Measurements from ENCODE around the gene NCK2. TPM values are rescaled to one million over a fixed set of nuclear protein-coding genes. Genes with fewer than 3 reads are reported as not detected.

NCK2 gene
- total RNA-seq, 1 experiment from 2014 or later = 49.2 TPM

DNA sequence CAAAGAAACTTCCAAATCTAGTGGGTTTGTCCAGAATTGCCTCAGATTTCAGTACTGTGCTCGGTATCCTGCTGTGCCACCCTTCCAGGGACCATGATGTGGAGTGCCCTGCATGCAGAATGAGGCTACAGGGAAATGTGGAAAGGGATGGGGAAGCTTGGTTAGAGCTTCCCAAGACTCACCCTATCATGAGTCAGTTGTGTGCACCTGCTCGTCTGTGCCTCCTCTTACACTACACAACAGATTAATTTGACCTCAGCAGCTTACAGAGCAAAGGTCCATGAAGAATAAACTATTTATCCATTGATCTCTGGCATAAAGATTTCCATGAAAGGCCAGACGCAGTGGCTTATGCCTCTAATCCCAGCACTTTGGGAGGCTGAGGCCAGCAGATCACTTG is 21.3 kb upstream of the NCK2 start:
- Histone ChIP-seq H4K91ac (ENCODE audit: insufficient read length, low read depth, low read length) (no peak overlapping the region), H3K9ac (ENCODE audit: extremely low read depth, insufficient read length, low read length) (no peak overlapping the region), H2AK5ac (ENCODE audit: insufficient read length, low read length) (no peak overlapping the region), H3K79me1 (ENCODE audit: insufficient read depth, low read depth, low read length, poor library complexity, severe bottlenecking) (no peaks in the 10 kb centered on the region), H3K14ac (ENCODE audit: insufficient read depth, low read length) (no peak overlapping the region), H2AFZ (ENCODE audit: low read length) (no peak overlapping the region), H3K4ac (ENCODE audit: low read depth, low read length) (no peak overlapping the region), H3K27ac (ENCODE audit: insufficient read length, low read depth, low read length) (no peak overlapping the region), H3K18ac (ENCODE audit: insufficient read length, low read depth, low read length) (no peak overlapping the region), H2BK120ac (ENCODE audit: low read depth, low read length, poor library complexity, severe bottlenecking) (no peak overlapping the region), H4K8ac (replicated peaks; ENCODE audit: insufficient read length, low read depth, low read length) (no peak overlapping the region), H4K20me1 (ENCODE audit: control insufficient read depth, insufficient read depth, insufficient read length) (no peaks in the 10 kb centered on the region), H3K79me2 (ENCODE audit: insufficient read depth, low read length) (no peaks in the 10 kb centered on the region), H3K56ac (ENCODE audit: insufficient read length, low read depth, low read length) (no peak overlapping the region), H3K23me2 (ENCODE audit: insufficient read length, low read depth, low read length, poor library complexity, severe bottlenecking) (no peaks in the 10 kb centered on the region), H3K23ac (ENCODE audit: insufficient read length, low read depth, low read length) (no peak overlapping the region), H2BK15ac (ENCODE audit: low read depth, low read length) (no peak overlapping the region), H3K4me2 (ENCODE audit: insufficient read depth, insufficient read length, low read length) (no peak overlapping the region), H3K9me3 (ENCODE audit: control insufficient read depth, low read depth, low read length) (no peaks in the 10 kb centered on the region), H2BK20ac (ENCODE audit: low read depth, low read length, poor library complexity, severe bottlenecking) (no peak overlapping the region), H2BK12ac (ENCODE audit: insufficient read length, low read depth, low read length) (no peak overlapping the region), H2BK5ac (ENCODE audit: insufficient read length, low read length) (no peak overlapping the region), H3K4me1 (ENCODE audit: insufficient read depth, low read length) (no peaks in the 10 kb centered on the region), H3T11ph (ENCODE audit: low read length) (no peak overlapping the region), H3K27me3 (ENCODE audit: insufficient read depth, low read length) (no peaks in the 10 kb centered on the region), H4K5ac (ENCODE audit: insufficient read length, low read depth, low read length) (no peak overlapping the region)
- TF ChIP-seq, protein P1, sequence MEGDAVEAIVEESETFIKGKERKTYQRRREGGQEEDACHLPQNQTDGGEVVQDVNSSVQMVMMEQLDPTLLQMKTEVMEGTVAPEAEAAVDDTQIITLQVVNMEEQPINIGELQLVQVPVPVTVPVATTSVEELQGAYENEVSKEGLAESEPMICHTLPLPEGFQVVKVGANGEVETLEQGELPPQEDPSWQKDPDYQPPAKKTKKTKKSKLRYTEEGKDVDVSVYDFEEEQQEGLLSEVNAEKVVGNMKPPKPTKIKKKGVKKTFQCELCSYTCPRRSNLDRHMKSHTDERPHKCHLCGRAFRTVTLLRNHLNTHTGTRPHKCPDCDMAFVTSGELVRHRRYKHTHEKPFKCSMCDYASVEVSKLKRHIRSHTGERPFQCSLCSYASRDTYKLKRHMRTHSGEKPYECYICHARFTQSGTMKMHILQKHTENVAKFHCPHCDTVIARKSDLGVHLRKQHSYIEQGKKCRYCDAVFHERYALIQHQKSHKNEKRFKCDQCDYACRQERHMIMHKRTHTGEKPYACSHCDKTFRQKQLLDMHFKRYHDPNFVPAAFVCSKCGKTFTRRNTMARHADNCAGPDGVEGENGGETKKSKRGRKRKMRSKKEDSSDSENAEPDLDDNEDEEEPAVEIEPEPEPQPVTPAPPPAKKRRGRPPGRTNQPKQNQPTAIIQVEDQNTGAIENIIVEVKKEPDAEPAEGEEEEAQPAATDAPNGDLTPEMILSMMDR (conservative IDR thresholded peaks at IDR 0.05) = no peak
- Mint-ChIP-seq H3K9me3 (peaks cover 8 to 13% of the 10 kb centered on the region in 2 experiments), H3K4me1 (peaks cover 3 to 8% of the 10 kb centered on the region in 2 experiments), H3K36me3 (ENCODE audit: insufficient read depth in 1 of 3, low read depth in 3 of 3) (peaks cover 0 to 10% (median 4%) of the 10 kb centered on the region in 3 experiments; a peak in 3 of 7 replicates), H3K4me3 (no peak overlapping the region), H3K27ac (no peak overlapping the region), H3K27me3 (ENCODE audit: low read depth) (peaks cover 2% of the 10 kb centered on the region)
- WGBS (ENCODE audit: extremely low coverage, insufficient read length, low lambda C conversion rate) = no CpG with 5 or more reads among the region's 3 CpGs
- no peak for DNase-seq
